Amniotic epithelial cell (primary cell): Measurements from ENCODE around the gene DLG5.
A peak's percentile ranks its signal among the peaks of the same experiment; 100 is the strongest.

Experiments used
- DNase-seq: peaks from one replicate; pipeline ENCODE4 v3.0.0-alpha.2; 2010; ENCODE audit warnings: low read depth

The DLG5 gene, protein sequence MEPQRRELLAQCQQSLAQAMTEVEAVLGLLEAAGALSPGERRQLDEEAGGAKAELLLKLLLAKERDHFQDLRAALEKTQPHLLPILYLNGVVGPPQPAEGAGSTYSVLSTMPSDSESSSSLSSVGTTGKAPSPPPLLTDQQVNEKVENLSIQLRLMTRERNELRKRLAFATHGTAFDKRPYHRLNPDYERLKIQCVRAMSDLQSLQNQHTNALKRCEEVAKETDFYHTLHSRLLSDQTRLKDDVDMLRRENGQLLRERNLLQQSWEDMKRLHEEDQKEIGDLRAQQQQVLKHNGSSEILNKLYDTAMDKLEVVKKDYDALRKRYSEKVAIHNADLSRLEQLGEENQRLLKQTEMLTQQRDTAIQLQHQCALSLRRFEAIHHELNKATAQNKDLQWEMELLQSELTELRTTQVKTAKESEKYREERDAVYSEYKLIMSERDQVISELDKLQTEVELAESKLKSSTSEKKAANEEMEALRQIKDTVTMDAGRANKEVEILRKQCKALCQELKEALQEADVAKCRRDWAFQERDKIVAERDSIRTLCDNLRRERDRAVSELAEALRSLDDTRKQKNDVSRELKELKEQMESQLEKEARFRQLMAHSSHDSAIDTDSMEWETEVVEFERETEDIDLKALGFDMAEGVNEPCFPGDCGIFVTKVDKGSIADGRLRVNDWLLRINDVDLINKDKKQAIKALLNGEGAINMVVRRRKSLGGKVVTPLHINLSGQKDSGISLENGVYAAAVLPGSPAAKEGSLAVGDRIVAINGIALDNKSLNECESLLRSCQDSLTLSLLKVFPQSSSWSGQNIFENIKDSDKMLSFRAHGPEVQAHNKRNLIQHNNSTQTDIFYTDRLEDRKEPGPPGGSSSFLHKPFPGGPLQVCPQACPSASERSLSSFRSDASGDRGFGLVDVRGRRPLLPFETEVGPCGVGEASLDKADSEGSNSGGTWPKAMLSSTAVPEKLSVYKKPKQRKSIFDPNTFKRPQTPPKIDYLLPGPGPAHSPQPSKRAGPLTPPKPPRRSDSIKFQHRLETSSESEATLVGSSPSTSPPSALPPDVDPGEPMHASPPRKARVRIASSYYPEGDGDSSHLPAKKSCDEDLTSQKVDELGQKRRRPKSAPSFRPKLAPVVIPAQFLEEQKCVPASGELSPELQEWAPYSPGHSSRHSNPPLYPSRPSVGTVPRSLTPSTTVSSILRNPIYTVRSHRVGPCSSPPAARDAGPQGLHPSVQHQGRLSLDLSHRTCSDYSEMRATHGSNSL (N-terminal part only)

DNA sequence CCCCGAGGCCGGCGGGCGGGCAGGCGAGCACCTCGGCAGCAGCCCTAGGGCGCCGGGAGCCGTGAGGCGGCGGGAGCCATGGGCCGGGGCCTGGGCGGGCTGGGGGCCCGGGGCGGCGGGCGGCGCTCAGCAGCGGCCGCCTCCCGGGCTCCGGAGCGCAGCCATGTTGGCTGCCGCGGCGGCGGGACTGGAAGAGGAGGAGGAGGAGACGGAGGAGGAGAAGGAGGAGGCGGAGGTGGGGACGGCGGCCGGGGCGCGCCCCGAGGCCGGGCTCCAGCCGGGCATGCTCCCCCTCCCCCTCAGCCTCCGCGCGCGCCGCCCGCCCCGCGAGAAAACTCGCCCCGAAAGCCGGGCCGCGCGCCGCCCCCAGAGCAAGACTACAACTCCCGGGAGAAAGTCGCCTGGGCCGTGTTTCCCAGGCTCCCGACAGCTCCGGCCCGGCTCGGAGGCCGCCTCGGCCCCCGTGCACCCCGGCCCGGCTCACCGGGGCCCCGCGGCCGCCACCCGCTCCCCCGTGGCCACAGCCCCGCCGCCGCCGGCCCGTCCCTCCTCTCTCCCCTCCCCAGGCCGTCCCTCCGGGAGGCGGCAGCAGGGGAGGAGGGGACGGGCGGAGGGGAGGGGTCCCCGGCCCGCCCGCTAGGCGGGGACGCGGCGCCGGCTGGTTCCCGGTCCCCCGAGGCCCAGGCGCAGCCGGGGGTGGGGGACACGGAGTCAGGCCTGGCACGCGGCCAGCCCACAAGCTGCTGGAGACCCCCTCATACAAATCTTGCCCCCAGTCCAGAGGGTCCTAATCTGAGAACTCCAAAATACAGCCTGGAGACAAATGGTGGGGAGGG is at the start of gene DLG5:
TSS of gene DLG5 (minus strand) at position 190 of the 836 bp plus-strand sequence. CDS start 235 bp downstream, outside the sequence.
- DNase-seq, result peak; percentile 56

DNA sequence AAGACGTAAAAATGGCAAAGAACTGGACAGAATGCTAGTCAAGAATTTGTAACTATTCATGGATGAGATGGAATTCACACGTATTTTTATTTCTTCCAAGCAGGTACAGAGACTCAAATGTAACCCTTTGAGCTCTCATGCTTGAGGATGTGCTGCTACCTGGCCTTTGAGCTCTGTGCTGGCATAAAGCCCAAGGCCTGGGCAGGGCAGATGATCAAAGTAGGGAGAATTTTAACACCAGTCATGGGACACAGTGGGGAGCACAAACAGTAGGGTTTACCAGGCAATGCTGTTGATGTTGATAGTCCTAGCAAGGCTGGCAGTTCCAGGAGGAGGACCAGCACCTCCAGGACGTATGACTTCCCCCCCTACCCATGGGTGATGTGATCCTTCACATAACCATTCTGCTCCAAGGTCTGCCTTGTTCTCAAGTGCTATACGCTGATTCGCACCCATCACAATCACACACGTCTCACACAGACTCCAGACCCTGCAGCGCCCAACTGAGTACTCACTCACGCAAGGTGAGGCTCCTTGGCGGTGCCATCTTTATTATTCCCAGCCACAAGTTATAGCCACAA is 48.6 kb upstream of the DLG5 start:
- no peak for DNase-seq

DNA sequence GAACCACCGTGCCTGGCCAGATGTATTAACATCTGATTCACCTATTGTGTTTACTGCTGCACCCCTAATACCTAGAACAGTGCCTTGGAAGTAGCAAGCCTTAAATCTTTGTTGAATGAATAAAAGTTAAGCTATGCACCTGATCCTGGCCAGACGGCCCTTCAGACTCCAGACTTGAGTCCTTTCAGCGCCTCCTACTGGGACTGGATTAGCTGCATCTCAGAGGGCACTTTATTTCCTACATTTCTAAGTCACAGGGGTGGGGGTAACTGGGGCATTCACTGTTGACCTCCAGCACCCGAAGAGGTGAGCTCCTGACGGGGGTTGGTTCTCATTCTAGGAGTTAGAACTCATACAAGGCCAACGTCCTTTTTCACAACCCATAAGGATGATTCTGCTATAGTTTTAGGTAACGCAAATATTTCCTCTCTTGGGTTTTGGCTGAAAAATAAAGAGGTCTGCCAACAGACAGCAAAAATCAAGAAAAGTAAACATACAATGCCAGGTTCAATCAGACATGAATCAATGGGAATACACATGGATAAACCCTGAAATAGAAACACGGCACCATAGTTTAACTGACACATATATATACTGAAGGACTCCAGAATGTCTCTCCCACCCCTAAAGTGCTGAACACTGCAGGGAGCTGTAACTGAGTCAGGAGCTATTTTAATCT is 48.0 kb upstream of the DLG5 start:
- peak; percentile 69 for DNase-seq

DNA sequence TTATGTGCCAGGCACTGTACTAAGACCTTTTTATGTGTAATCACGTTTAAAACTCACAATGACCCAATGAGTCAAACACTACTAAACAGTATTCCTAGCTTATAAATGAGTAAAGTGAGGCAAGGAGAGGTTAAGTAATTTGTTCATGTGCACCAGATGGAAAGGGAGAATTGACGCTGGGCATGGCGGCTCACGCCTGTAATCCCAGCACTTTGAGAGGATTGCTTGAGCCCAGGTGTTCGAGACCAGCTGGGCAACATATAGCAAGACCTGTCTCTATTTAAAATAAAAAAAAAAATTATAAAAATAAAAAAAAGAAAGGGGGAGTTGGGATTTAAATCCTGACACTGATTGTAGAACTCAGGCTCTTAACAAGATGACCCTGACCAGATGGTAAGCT is 46.7 kb upstream of the DLG5 start:
- DNase-seq, result no peak

DNA sequence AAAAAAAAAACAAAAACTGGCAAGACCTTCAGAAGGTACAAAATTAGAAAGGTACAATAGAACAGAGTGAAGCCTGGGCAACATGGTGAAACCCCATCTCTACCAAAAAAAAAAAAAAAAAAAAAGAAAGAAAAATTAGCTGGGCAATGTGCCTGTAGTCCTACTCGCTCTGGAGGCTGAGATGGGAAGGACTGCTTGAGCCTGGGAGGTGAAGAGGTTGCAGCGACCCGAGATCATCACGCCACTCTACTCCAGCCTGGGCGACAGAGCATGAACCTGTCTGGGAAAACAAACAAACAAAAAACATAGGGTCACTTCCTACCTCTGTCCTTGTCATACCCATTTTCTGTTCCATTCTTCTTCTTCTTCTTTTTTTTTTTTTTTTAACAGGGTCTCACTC is 45.6 kb upstream of the DLG5 start:
- DNase-seq, result no peak

DNA sequence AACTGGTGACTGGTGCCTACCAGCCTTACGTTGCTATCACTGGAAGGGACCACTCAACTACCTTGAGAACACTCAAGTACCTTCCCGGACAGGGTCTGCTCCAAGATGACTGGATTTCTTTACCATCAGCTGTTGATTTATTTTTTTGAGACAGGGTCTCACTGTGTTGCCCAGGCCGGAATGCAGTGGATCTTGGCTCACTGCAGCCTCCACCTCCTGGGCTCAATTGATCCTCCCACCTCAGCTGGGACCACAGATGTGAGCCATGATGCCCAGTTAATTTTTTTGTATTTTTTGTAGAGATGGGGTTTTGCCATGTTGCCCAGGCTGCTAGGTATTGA is 45.2 kb upstream of the DLG5 start:
- no peak for DNase-seq

DNA sequence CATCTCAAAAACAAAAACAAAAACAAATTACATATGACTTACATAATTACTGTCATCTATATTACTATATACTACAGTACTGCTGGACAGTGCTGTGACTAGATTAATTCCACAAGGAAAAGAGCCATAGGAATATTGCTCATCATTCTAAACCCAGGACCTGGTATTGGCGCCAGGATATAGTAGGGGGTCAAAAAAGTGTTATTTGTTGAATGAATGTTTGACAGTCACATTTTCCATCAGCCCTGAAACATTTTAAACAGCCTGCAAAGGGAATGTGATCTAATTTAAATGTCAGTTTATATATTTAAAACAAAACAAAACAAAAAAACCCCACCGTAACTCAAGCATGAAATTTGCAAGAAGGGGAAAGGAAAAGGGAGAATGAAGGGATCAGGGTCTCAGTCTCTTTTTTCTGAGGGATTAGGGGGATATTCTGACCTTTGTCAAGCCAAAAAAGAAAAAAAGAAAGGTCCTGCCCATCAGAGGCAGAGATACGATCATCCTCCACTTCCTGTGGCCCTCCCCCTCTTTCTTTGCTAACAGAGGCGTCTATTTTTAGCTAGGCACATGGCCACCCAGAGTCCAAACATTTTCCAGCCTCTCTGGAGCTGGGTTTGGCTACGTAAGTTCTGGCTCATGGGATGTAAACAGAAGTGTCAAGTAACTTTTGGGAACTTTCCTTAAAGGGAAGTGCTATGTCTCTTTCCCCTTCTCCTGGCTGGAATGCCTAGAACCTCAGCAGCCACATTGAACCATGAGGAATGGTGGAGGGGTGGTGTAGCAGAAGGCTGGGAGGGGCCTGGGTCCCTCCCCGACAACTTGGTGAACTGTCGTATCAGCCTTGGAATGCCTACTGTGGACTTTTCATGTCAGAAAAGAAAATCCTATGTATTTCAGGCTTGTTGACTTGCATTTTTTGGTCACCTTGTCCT is 44.6 kb upstream of the DLG5 start:
- DNase-seq, result peak; percentile 85

DNA sequence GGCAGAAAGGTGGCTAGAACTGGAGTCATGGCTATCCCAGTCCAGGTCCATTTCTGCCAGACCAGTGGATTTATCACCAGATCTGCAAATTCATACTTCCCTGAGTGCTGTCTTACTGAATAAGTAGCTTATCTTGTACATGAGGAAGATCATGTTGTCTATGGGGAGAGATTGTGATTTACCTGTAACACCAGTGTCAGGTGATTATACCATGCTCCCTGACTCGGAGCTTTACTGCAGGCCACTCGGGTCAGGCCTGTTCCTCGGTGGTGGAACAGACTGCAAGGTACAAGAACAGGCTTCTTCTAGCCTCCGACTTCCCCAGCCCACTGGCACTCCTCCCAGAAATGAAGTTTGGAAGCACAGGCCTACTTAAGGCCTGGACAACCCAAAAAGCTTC is 42.6 kb upstream of the DLG5 start:
- no peak for DNase-seq

DNA sequence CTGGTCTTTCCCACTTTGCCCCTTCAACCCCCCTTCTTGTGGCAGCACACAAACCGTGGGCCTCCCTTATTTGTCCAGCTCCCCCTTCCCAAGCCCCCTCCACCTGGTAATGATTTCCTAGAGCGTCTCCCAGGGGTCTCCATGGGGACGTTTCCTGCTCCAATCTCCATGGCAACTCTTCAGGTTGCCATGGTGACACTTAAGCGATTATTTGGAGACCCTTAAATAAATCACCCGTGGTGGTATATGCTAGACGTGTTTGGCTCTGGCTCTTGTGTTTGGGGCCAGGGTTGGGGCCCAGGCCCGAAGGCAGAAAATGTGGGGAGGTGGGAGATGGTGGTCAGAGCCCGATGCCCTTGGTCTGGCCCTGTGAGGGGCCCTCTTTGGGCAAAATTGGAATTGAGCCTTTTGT is 41.1 kb upstream of the DLG5 start:
- no peak for DNase-seq

DNA sequence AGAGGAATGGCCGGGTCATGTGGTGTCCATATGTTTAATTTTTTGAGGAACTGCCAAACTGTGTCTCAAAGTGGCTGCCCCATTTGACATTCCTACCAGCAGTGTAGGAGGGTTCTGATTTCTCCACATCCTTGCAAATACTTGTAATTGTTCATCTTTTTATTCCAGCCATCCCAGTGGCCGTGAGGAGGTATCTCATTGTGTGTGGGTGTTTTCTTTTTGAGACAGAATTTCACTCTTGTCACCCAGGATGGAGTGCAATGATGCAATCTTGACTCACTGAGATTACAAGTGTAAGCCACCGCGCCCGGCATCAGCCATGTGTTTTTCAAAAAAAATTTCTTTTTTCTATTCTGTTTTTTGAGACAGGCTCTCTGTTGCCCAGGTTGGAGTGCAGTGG is 38.7 kb upstream of the DLG5 start:
- DNase-seq, result peak; percentile 79

DNA sequence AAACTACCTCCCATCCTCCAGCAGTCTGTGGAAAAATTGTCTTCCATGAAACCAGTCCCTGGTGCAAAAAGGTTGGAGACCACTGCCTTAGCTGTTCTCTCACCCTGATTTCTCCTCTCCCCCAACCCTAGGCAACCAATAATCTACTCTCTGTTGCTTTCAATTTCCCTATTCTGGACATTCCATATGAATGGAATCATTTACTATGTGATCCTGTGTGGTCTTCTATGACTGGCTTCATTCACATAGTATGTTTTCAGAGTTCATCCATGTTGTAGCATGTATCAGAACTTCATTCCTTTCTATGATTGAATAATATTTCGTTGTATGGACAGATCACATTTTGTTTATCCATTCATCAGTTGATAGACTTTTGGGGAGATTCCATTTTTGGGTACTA is 38.3 kb upstream of the DLG5 start:
- peak; percentile 8 for DNase-seq

DNA sequence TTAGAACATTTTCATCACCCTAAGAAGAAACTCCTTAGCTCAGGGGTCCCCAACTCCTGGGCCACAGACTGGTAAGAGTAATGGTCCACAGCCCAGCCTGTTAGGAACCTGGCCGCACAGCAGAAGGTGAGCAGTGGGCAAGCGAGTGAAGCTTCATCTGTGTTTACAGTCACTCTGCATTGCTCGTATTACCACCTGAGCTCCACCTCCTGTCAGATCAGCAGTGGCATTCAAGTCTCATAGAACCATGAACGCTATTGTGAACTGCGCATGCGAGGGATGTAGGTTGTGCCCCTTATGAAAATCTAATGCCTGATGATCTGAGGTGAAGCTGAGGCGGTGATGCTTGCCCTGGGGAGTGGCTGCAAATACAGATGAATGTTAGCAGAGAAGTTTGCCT is 37.3 kb upstream of the DLG5 start:
- DNase-seq, result no peak

DNA sequence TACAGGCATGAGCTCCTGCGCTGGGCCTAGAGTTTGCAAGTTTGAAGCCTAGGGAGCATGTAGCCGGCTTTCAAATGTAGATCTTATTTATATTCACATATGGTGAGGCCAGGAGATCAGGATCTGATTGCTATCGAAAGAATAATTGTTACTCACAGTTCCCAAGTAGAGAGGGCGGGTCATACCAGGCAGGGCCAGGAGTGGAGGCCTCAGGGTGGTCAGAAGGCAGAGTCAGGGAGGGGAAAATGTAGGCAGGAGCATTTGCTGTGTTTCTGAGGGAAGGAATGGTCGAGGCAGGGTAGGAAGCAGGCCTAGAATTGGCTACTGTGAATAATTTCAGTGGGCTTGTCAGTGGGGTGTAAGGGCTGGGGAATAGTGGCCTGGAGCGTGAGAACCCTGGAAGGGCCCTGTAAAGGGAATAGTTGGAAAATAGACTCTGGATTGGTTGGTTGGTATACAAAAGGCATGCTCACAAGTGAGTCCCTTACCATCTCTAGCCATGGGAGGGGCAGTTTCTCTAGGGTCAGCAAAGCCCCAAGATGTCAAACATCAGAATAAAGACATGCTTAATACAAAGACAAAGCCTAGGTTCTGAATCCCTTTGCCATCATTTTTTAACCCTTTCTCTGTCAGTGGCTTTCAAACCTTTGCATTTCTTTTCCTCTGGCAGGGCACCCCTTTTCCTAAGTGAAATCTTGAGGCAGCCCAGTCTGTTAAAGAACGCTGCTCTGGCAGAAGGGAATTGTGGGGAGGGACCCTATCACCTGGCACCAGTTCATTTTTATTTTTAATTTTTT is 36.0 kb upstream of the DLG5 start:
- DNase-seq, result no peak

DNA sequence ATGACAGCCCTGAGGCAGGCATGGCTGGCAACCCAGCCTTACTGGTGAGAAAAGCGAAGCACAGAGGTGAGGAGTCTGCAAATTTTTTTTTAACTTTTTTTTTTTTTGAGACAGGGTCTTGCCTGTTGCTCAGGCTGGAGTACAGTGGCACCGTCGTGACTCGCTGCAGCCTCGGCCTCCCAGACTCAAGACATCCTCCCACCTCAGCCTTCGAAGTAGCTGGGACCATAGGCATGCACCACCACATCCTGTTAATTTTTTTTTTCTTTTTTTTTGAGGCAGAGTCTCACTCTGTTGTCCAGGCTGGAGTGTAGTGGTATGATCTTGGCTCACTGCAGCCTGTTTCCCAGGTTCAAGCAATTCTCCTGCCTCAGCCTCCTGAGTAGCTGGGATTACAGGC is 35.1 kb upstream of the DLG5 start:
- no peak for DNase-seq

DNA sequence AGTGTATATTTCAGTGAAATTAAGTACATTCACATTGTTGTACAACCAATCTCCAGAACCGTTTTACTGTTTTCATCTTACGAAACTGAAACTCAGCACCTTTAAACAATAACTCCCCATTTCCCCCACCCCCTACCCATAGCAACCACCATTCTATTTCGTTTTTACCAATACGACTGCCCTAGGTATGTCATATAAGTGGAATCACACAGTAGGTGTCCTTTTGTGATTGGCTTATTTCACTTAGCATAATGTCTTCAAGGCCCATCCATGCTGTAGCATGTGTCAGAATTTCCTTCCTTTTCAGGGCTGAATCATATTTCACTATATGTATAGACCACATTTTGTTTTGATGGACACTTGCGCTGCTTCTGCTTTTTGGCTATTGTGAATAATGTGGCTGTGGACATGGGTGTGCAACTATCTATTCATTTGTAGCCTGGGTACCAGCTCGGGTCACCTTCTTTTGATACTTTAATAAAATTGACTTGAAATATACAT is 34.3 kb upstream of the DLG5 start:
- no peak for DNase-seq

DNA sequence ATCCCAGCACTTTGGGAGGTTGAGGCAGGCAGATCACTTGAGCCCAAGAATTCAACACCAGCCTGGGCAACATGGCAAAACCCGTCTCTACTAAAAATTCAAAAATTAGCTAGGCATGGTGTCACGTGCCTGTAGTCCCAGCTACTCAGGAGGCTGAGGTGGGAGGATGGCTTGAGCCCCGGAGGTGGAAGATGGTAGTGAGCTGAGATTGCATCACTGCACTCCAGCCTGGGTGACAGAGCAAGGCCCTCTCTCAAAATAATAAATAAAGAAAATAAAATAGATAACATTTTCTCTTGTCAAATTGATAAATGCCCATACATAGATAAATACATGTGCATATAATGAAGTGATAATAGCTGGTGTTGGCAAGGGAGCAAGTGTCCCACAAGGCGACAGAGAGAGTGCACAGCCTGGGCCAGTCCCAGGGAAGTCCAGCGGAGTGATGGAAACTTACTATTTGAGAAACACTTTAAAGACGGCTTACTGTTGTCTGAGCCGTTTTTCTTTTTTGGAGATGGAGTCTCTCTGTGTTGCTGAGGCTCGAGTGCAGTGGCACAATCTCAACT is 33.4 kb upstream of the DLG5 start:
- no peak for DNase-seq

DNA sequence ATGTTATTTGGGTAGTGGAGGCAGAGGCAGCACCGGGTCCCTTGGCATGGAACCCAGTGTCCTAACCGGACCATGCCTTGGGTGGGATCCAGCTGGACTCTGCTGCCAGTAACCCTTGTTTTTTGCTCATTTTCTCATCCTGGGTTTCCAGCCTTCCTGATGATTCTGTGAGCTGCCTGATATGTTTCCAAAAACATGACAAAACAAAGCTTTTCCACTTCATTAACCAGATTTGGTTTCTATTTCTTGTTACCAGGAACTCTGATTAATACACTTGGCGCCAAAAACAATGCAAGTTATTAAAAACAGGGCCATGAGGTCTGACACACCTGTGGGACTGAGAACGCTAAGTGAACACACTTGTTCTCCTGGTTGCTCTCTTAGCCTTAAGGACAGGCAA is 32.8 kb upstream of the DLG5 start:
- no peak for DNase-seq

DNA sequence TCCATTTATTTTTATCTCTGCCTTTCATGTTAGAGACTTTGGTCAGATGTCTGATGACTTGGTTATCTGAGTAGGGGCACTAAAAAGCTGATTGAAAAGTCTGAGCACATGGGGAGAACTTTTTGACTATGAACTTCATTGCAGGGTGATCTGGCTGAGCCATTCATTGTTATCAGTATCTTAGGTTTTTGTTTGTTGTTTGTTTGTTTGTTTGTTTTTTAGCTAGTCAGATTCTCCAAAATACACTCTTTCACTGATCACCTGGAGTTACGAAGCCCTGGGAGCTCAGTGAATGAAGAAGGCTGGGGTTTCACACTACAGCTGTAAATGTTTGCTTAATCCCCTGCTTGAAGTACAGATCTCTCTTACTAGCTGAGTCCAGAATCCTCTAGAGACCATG is 28.6 kb upstream of the DLG5 start:
- no peak for DNase-seq
